GM12864 (cell line): ENCODE measurements around the gene CFAP77.

Source experiments
- DNase-seq: peaks from one replicate; pipeline ENCODE4 v3.0.0-alpha.2; 2011; ENCODE audit warnings: low read depth
- H3K4me3 ChIP-seq: 2 replicates; pipeline ENCODE4 v1.5.1; 2011; ENCODE audit warnings: mild to moderate bottlenecking, low read depth, low read length, control low read depth
- CTCF ChIP-seq: IDR thresholded peaks from 2 replicates; pipeline ENCODE4 v1.5.1; 2011; ENCODE audit warnings: low read depth, mild to moderate bottlenecking, moderate library complexity, low read length, control low read depth, inconsistent platforms; ENCODE audit errors: missing control alignments

CFAP77 gene

GRCh38 chr9:132506977-132507669 lies 97.1 kb downstream of the CFAP77 start:
- no peak for TF ChIP-seq CTCF
- H3K4me3 ChIP-seq = no peak overlapping the region
- DNase-seq = no peak

GRCh38 chr9:132507670-132508469 lies 97.9 kb downstream of the CFAP77 start:
- no peak overlapping the region for H3K4me3 ChIP-seq
- DNase-seq = peak; percentile 13
- TF ChIP-seq CTCF = peak; percentile 82

- TF ChIP-seq CTCF = no peak
- DNase-seq = no peak
- no peak overlapping the region for H3K4me3 ChIP-seq
Measured at GRCh38 chr9:132509928-132510874, 100.2 kb downstream of the CFAP77 start.

- H3K4me3 ChIP-seq = no peak overlapping the region
- no peak for TF ChIP-seq CTCF
- no peak for DNase-seq
Measured at GRCh38 chr9:132511191-132511999, 101.4 kb downstream of the CFAP77 start.

- DNase-seq = peak; percentile 10
- no peak for TF ChIP-seq CTCF
- H3K4me3 ChIP-seq = no peak overlapping the region
Measured at GRCh38 chr9:132513416-132513815, 103.4 kb downstream of the CFAP77 start.
